Panc1 (cell line): ENCODE results near the gene SPOUT1. TPM values are rescaled to one million over a fixed set of nuclear protein-coding genes. Genes with fewer than 3 reads are reported as not detected.

Experiments
- ATAC-seq: fragments of 200-7000 bp; cut with Tn5 transposase; 2 replicates; pipeline ENCODE4 v1.9.1; 2020; ENCODE audit warnings: mild to moderate bottlenecking, moderate library complexity
- BruUV-seq: library from RNA; stranded (reverse); fragments of 400-500 nt; replicated peaks from 2 replicates; lab custom pipeline; 2021; lab: Mats Ljungman, UMichigan
- CTCF ChIA-PET: fragments of 300-600 bp; sonication (Branson Sonifier 250); formaldehyde crosslinking; loops from one replicate; lab custom pipeline; 2022; ENCODE audit warnings: antibody characterized with exemption; lab: Charles Lee
- POLR2A ChIA-PET: fragments of 300-600 bp; sonication (Branson Sonifier 250); formaldehyde crosslinking; loops from one replicate; lab custom pipeline; 2022; ENCODE audit warnings: antibody characterized with exemption; lab: Charles Lee
- DNase-seq: peaks from one replicate; pipeline ENCODE4 v3.0.0-alpha.2; 2010; ENCODE audit warnings: low read depth, low spot score
- H3K27ac ChIP-seq: 2 replicates; pipeline ENCODE4 v1.5.1; 2011; ENCODE audit warnings: mild to moderate bottlenecking, low read length, inconsistent platforms
- H3K27me3 ChIP-seq: fragments of 200-500 bp; sonication (Bioruptor generic); 2 replicates; pipeline ENCODE4 v1.6.0; 2014; ENCODE audit warnings: low read length, inconsistent platforms; ENCODE audit not compliant: control insufficient read depth, insufficient read depth
- H3K36me3 ChIP-seq: fragments of 200-500 bp; sonication (Bioruptor generic); 2 replicates; pipeline ENCODE4 v1.5.1; 2014; ENCODE audit warnings: inconsistent platforms, mild to moderate bottlenecking, low read length, moderate library complexity; ENCODE audit not compliant: control insufficient read depth, insufficient read depth
- H3K4me1 ChIP-seq: 2 replicates; pipeline ENCODE4 v1.5.1; 2011; ENCODE audit warnings: inconsistent platforms, mild to moderate bottlenecking, low read length, moderate library complexity; ENCODE audit not compliant: control insufficient read depth, insufficient read depth
- H3K4me3 ChIP-seq, 2 experiments: 2 replicates each; pipeline ENCODE4 v1.5.1; 2011 to 2012; ENCODE audit warnings: low read depth in 2 of 2, low read length in 2 of 2, mild to moderate bottlenecking in 2 of 2, inconsistent platforms in 1 of 2, moderate library complexity in 1 of 2
- H3K9me3 ChIP-seq: fragments of 200-500 bp; sonication (Bioruptor generic); 2 replicates; pipeline ENCODE4 v1.5.1; 2014; ENCODE audit warnings: low read depth, mild to moderate bottlenecking, inconsistent platforms, low read length, moderate library complexity; ENCODE audit not compliant: control insufficient read depth, insufficient read depth
- POLR2AphosphoS5 ChIP-seq: IDR thresholded peaks from 2 replicates; pipeline ENCODE4 v1.6.1; 2012; ENCODE audit warnings: mild to moderate bottlenecking, low read depth, low read length, moderate library complexity
- SIN3A ChIP-seq: IDR thresholded peaks from 2 replicates; pipeline ENCODE4 v1.6.1; 2012; ENCODE audit warnings: low read depth, mild to moderate bottlenecking, low read length, moderate library complexity, borderline replicate concordance; ENCODE audit not compliant: insufficient read depth
- TCF7L2 ChIP-seq: IDR thresholded peaks from 2 replicates; pipeline ENCODE4 v1.6.1; 2011; ENCODE audit warnings: mild to moderate bottlenecking, low read depth, low read length, inconsistent platforms
- in situ Hi-C: cut with HindIII; loops from 2 replicates; pipeline ENCODE4 v1.10.0; 2016; ENCODE audit warnings: low sequenced_read_pairs, low pct_unique_long_range_greater_than_20kb
- intact Hi-C: fragments of 100-400 bp; cut with micrococcal nuclease; formaldehyde crosslinking; loops from one replicate; pipeline ENCODE4 v1.10.0; 2022; ENCODE audit not compliant: unreplicated experiment
- total RNA-seq: library from RNA; stranded (reverse); gene quantifications from one replicate; pipeline ENCODE4 v1.2.1, GENCODE V29; 2021; ENCODE audit not compliant: unreplicated experiment
- TF ChIP-seq, protein P1 (sequence below): fragments of 450-650 bp; IDR thresholded peaks from 2 replicates; pipeline ENCODE4 v1.5.1; 2017; ENCODE audit warnings: mild to moderate bottlenecking
- TF ChIP-seq, protein P2 (sequence below), 2 experiments: IDR thresholded peaks; 2 replicates each; pipeline ENCODE4 v1.6.1; 2011 to 2012; ENCODE audit warnings: low read depth in 2 of 2, control low read depth in 1 of 2, low read length in 1 of 2, mild to moderate bottlenecking in 1 of 2, moderate library complexity in 1 of 2; ENCODE audit not compliant: insufficient read depth in 1 of 2

The SPOUT1 gene
- total RNA-seq, 1 experiment from 2014 or later = 38.4 TPM

DNA sequence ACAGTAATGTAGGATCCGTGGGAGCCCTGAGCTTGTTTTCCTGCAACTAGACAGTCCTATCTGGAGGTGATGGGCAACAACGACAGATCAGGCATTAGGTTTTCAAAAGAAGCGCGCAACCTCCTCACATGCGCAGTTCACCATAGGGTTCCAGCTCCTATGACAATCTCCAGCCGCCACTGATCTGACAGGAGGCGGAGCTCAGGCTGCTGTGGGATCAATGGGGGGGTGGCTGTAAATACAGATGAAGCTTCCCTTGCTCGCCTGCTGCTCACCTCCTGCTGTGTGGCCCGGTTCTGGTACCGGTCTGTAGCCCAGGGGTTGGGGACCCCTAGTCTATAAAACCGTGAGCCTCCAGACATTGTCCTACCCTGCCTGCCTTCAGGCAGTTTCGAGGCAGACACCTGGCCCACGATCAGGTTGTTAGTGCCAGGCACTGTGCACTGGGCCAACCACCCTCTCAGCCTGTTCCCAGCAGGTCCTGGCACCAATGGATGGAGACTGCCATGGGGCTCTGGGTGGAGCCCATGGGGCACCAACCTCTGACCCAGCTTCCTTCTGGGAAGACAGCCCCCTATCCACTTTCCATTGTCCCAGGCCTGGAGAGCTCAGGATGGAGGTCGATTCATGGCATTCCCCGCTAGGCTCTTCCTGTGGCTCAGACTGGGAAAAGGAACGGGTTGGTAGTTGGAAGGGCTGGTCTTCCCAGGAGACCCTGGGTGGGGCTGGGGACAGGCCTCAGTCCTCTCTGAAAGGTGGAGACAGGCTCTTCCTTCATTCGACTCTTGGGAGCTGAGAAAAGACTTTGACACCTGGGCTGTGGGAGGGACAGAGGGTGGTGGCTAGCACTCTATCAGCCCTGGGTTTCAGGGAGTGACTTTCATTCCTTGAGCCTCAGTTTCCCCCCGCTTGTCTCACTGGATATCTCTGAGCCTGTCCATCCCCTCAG is 9.6 kb downstream of the SPOUT1 start:
- 0 out of 2 replicates have a peak, but pooled peaks have one; percentile 45 for TF ChIP-seq SIN3A
- no peak for TF ChIP-seq TCF7L2
- DNase-seq (no peak), ATAC-seq (peak; percentile 32)
- no peaks in the 10 kb centered on the region for H3K9me3 ChIP-seq
- intact Hi-C loops = loop anchor here (10.0 kb wide), 1 partner anchor 85 kb away; no protein-coding TSS in a partner anchor
- no peak overlapping the region for H3K27ac ChIP-seq
- no peaks in the 10 kb centered on the region for H3K27me3 ChIP-seq
- CTCF ChIA-PET = no interaction called here
- H3K4me3 ChIP-seq = peak overlapping the region; percentile 48 to 53
- in situ Hi-C loops = no loop called here
- peaks cover 3% of the 10 kb centered on the region; the same call in 1 of the 2 replicates for H3K4me1 ChIP-seq
- BruUV-seq = TSS peak; percentile 77
- no peaks in the 10 kb centered on the region; the same call in 1 of the 2 replicates for H3K36me3 ChIP-seq
- POLR2A ChIA-PET = interaction anchor here (0.6 kb wide), 1 partner anchor 63 kb away, joined by 4 read pairs; no protein-coding TSS in a partner anchor

DNA sequence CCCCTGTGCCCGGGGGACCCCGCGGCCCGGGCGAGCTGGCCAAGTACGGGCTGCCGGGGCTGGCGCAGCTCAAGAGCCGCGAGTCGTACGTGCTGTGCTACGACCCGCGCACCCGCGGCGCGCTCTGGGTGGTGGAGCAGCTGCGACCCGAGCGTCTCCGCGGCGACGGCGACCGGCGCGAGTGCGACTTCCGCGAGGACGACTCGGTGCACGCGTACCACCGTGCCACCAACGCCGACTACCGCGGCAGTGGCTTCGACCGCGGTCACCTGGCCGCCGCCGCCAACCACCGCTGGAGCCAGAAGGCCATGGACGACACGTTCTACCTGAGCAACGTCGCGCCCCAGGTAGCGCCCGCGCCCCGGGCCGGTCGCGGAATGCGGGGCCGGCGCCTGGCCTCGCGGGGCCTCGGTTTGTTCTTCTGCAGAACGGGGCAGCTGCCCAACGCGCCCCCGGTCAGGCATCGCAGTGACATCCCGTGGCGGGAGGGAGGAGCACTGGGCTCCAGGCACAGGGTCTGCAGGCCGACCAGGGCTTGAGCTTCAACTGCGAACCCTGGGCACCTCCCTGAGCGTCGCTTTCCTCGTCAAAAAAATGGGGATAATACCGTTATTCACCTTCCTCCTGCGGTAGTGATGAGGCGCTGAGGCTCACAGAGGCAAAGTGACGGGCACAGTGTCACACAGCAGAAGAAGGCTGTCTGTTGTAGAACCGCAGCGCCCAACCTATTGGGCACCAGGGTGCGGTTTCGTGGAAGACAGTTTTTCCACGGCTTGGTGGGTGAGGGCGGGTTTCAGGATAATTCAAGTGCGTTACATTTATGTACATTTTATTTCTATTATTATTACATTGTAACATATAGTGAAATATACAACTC is 10.5 kb downstream of the SPOUT1 start:
- Histone ChIP-seq H3K4me3 (peak overlapping the region; percentile 48 to 53), H3K9me3 (no peaks in the 10 kb centered on the region), H3K27me3 (no peaks in the 10 kb centered on the region), H3K4me1 (peaks cover 3% of the 10 kb centered on the region; the same call in 1 of the 2 replicates), H3K36me3 (no peaks in the 10 kb centered on the region; the same call in 1 of the 2 replicates), H3K27ac (peak overlapping the region; percentile 39; the same call in 1 of the 2 replicates)
- POLR2A ChIA-PET = no interaction called here
- DNase-seq = no peak
- peak; percentile 58 for ATAC-seq
- no peak for TF ChIP-seq TCF7L2
- TF ChIP-seq SIN3A = no peak
- no peak for TF ChIP-seq POLR2AphosphoS5
- TF ChIP-seq, protein P1, sequence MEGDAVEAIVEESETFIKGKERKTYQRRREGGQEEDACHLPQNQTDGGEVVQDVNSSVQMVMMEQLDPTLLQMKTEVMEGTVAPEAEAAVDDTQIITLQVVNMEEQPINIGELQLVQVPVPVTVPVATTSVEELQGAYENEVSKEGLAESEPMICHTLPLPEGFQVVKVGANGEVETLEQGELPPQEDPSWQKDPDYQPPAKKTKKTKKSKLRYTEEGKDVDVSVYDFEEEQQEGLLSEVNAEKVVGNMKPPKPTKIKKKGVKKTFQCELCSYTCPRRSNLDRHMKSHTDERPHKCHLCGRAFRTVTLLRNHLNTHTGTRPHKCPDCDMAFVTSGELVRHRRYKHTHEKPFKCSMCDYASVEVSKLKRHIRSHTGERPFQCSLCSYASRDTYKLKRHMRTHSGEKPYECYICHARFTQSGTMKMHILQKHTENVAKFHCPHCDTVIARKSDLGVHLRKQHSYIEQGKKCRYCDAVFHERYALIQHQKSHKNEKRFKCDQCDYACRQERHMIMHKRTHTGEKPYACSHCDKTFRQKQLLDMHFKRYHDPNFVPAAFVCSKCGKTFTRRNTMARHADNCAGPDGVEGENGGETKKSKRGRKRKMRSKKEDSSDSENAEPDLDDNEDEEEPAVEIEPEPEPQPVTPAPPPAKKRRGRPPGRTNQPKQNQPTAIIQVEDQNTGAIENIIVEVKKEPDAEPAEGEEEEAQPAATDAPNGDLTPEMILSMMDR = no peak
- TF ChIP-seq, protein P2, sequence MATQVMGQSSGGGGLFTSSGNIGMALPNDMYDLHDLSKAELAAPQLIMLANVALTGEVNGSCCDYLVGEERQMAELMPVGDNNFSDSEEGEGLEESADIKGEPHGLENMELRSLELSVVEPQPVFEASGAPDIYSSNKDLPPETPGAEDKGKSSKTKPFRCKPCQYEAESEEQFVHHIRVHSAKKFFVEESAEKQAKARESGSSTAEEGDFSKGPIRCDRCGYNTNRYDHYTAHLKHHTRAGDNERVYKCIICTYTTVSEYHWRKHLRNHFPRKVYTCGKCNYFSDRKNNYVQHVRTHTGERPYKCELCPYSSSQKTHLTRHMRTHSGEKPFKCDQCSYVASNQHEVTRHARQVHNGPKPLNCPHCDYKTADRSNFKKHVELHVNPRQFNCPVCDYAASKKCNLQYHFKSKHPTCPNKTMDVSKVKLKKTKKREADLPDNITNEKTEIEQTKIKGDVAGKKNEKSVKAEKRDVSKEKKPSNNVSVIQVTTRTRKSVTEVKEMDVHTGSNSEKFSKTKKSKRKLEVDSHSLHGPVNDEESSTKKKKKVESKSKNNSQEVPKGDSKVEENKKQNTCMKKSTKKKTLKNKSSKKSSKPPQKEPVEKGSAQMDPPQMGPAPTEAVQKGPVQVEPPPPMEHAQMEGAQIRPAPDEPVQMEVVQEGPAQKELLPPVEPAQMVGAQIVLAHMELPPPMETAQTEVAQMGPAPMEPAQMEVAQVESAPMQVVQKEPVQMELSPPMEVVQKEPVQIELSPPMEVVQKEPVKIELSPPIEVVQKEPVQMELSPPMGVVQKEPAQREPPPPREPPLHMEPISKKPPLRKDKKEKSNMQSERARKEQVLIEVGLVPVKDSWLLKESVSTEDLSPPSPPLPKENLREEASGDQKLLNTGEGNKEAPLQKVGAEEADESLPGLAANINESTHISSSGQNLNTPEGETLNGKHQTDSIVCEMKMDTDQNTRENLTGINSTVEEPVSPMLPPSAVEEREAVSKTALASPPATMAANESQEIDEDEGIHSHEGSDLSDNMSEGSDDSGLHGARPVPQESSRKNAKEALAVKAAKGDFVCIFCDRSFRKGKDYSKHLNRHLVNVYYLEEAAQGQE (IDR thresholded peaks at IDR 0.05; ENCODE audit: insufficient read depth in 1 of 2, low read depth in 2 of 2, low read length in 1 of 2) = no peak
- BruUV-seq = no TSS peak
- in situ Hi-C loops = no loop called here
- intact Hi-C loops = loop anchor here (10.0 kb wide), 1 partner anchor 84 kb away; no protein-coding TSS in a partner anchor
- CTCF ChIA-PET = interaction anchor here (0.7 kb wide), 1 partner anchor 210 kb away, joined by 3 read pairs; no protein-coding TSS in a partner anchor
